Right ventricle myocardium superior (tissue), 1 donor: Measurements from ENCODE around the gene KCND3. TPM values are rescaled to one million over a fixed set of nuclear protein-coding genes. Genes with fewer than 3 reads are reported as not detected.
A peak's percentile ranks its signal among the peaks of the same experiment; 100 is the strongest.

Experiments used
- ATAC-seq: fragments of 200-7000 bp; cut with Tn5 transposase; one replicate; pipeline ENCODE4 v1.9.1; 2020; ENCODE audit warnings: mild to moderate bottlenecking; ENCODE audit not compliant: poor library complexity
- DNase-seq: peaks from one replicate; pipeline ENCODE4 v3.0.0-alpha.2; 2020
- intact Hi-C: fragments of 100-400 bp; cut with DNase I; formaldehyde crosslinking; loops from one replicate; pipeline ENCODE4 v1.11.2; 2022
- total RNA-seq: library from RNA; stranded (reverse); fragmentation: NEBNext Ultra II Directional; extraction: Animal tissue kit (Norgen Biotek cat#: 25700); gene quantifications from one replicate; pipeline ENCODE4 v1.2.1, GENCODE V29; 2021
- donor health status: DM: no; HTN: yes; CAD: no; lungs with severe emphysema.

KCND3 gene
- total RNA-seq, 1 donor from 2014 or later, result 19.7 TPM

DNA sequence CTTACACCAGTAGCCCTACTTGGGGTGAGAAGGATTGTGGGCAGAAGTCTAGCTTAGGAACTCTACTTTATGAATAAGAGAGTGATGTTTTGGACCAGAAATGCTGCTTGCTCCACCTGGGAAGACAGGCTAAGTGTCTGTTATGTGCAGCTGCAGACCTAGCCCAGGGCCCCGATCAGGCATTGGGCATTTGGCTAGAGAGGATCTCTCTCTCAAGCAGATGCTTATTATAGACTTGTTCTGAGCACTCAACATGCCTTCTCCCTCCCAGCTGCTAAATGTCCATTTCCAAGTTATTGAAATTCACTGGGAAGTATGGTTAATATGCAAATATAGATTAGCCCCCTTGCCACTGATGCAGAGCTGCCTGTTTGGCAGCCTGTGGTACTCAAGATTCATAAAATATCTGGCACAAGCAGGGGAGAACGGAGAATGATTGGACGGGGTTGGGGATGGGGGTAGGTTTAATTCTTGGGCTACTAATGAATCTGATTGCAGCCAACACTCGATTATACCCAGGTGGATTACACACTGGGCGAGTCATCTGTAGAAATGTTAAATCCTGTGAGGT, 115.9 kb downstream of the KCND3 start:
- DNase-seq (no peak), ATAC-seq (peak; percentile 61)
- intact Hi-C loops, result no loop called here

DNA sequence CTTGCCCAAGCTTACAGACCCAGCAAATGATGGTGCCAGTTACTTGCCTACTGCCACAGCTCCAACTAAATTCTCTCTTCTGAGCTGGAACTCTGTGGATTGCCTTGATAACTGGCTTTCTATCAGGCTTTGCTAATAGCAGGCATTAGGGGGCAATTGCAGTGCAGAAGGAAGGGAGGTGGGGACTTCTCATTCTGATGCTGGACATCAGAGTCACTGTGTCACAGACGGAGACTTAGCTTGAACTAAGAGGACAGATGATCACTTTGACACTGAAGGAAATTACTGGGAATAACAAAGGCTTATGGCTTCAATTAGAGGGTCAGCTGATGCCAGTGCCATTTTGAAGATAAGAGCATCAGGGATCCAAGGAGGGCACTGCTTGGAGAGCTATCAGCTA, 119.3 kb downstream of the KCND3 start:
- intact Hi-C loops, result no loop called here
- ATAC-seq, result no peak
- no peak for DNase-seq

DNA sequence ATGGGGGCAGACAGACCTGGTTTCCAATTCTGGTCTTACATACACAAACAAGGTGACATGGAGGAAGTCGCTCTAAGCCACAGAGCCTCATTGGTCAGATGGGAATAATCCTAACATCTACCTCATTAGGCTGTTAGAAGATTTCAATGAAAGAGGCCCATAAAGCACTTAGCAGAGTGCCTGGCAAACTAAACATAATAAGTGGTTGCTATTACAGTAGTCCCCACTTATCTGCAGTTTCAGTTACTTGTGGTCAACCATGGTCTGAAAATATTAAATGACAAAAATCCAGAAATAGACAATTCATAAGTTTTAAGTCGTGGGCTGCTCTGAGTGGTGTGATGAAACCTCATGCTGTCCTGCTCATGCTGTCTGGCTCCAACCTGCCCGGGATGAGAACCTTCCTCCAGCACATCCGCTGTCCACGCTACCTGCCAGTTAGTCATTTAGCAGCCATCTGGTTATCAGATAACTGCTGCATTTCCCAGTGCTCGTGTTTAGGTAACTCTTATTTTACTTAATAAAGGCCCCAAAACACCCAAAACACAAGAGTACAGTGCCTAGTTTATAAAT, 121.5 kb downstream of the KCND3 start:
- ATAC-seq (no peak), DNase-seq (no peak)
- intact Hi-C loops, result no loop called here

DNA sequence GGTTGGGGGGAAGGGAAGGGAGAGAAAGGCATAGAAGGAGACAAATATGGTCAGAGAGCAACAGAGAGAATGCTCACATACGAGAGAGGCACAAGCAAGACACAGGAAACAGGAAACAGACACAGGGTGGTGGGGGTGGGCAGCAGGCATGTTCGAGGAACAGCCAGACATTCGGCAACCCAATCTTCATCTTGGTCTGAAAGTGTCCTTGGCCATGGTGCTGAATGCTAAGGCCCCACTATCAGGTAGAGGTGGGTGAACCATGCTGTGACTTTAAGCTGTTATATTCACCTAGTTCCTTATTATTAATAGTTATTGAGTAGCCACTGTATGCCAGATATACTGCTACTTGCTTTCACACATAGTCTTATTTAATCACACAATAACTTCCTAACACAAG, 124.6 kb downstream of the KCND3 start:
- intact Hi-C loops, result no loop called here
- DNase-seq (no peak), ATAC-seq (no peak)

DNA sequence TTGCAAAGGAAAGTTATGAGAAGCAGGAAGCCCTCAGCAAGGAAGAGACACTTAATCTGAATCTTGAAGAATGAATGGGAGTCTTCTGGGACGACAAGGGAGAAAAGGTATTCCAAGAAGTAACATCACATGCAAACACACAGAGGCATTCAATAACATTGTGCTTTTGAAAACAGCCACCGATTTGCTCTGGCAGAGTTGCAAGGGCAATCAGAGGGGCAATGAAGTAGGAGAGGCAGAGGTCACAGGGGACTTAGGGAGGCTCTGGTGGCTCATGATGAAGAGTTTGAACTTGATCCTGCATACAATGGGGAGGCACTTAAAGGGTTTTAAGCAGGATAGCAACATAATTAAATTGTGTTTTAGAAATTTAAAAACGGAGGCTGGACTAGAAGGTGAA, 126.1 kb downstream of the KCND3 start:
- intact Hi-C loops, result no loop called here
- DNase-seq, result no peak
- no peak for ATAC-seq

DNA sequence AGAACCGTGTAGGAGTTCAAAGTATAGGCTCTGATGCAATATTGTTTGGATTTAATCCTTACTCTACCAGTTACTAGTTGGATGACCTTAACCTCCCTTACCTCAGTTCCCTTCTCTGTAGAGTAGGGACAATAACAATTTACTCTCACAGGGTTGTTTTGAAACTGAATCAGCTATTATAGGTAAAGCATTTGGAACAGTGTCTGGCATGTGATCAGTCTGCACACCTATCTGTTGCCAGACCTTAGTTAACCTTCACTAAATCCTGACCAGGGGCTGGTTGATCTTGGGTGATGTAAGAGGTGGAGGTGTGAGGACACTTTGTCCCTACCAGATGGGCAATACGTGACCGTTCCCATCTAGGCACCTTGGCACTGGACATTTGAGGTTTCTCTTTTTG, 126.9 kb downstream of the KCND3 start:
- DNase-seq (no peak), ATAC-seq (peak; percentile 76)

DNA sequence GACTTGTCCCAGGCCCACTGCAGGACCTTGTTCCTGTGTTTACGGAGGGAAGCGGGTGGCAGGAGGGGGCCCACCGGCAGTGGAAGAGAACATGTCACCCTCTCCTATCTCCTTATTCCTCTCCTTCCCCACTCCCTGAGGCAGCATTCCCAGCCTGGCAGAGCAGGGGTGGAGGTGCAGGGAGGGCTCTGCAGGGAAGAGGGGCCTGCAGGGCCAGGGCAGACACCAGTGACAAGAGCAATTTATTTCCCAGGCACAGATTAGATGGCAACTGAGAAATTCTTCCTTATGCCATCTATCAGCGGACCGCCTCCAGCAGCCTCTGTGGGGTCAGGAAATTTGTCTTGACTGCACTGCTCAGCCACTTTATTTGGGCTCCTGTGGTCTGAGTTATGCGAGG, 127.9 kb downstream of the KCND3 start:
- intact Hi-C loops, result no loop called here
- ATAC-seq, result no peak
- no peak for DNase-seq

More for the DNA sequence above, 126.9 kb downstream of the KCND3 start:
- intact Hi-C loops, result no loop called here

DNA sequence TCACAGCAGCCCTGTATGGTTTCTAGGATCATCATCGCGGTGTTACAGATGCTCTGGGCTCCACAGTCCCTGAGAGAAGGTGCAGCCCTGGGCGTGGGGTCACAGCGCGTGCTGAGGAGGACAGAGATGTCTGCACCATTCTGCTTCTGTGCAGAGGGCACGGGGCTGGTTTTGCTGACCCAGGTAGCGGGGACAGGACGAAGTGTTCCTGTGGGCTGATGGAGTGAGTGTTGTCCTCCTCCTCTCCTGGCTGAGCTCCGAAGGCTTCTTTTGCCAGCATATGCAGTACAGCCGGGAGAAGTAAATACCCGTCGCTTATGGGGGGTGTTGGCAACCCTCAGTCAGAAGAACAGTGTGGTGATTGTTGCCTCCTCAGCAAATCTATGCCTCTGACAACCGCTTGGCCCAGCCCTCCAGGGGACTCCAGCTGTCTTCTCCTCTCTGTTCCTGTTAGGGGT, 132.2 kb downstream of the KCND3 start:
- peak; percentile 87 for ATAC-seq
- peak; percentile 75 for DNase-seq
- intact Hi-C loops, result no loop called here

DNA sequence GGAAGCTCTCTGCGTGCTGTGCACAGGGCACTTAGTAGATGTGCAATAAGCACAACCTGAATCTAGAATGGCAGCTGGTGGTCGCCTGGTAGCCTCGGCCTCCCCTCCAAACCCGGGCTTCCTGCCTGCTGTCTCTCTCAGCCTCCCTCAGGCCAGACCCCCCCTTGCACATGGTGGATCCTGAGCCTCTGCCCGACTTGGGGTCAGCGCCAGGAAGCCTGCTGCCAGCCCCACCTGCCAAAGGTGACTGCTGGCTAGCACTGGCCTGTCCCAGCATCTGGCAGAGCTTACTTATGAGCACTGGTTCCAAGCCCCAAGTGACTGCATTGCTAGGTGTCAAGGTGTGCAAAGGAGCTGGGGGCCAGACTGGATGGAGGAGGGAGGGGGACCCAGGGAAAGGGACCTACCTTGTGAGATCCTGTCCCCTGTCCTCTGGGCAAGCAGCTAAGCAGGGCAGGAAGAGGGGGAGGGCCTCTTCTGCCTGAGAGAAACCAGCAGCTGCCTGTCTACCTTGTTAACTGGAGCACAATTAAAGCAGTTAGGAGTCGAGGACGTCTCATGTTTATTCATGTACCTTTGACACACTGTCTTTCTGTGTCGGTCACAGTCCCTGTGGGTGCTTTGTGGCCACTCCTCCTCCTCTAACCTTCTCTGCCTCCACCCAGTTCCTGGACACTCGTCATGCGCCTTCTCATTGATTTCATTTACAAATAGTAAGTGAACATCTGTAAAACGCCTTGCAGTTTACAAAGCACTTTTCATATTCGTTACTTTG, 132.9 kb downstream of the KCND3 start:
- peak; percentile 25 for ATAC-seq
- no peak for DNase-seq
- intact Hi-C loops, result no loop called here

DNA sequence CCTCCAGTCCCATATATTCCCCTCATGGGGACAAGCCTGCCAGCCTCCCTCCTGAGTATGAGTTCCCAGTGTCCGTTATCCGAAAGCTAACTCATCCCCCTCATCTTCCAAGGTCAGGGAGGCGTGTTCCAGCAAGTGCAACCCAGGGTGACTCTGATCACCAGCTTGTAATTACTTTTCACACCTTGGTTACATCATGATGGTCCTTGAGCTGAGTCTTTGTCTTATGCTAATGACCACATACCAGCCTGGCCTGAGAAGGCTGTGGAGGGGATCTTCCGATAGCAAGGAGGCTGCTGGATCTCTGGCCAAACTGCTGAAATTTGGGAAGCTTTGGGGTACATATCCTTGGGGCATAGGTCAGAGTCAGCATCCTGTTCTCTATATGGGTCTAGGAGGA, 134.2 kb downstream of the KCND3 start:
- no peak for ATAC-seq
- intact Hi-C loops, result no loop called here
- no peak for DNase-seq

DNA sequence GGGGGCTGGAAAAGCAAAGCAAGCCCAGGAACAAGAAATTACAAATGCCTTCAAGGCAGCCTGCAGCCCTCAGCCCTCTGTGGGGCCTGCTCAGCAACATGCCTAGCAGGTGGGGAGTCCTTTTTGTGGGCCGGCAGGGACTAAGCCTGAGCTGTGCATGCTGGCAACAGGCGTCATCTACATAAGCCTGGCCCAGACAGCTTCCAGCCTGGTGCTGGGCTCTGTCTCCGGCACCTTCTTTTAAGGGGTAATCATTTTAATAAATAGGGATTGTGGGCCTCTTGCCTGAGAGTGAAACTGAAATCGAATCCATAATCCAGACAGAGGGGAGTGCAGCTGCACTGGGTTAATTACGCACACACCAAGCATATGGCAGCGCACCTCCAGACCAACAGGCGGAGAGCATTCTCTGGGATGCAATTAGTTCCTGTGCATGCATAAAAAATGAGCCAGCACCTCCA, 137.2 kb downstream of the KCND3 start:
- DNase-seq, result no peak
- intact Hi-C loops, result no loop called here
- no peak for ATAC-seq

DNA sequence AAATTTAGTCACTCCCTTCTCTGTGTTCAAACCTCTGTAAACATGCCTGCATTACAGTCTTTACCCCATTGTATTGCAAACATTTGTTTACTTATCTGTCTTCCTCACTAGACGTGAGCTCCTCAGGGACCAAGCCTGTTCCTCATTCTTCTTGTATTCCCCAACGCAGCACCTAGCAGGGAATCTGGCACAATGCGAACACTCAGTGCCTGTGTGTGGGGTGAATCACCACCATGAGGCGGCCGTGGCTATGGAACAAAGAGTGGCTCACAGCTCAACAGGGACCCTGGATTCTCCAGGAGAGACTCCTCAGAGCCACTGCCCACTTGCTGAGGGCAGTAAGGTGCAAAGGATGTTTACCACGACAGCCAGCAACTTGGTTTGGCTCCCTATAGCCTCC, 137.9 kb downstream of the KCND3 start:
- DNase-seq, result no peak
- ATAC-seq, result no peak
- intact Hi-C loops, result no loop called here

DNA sequence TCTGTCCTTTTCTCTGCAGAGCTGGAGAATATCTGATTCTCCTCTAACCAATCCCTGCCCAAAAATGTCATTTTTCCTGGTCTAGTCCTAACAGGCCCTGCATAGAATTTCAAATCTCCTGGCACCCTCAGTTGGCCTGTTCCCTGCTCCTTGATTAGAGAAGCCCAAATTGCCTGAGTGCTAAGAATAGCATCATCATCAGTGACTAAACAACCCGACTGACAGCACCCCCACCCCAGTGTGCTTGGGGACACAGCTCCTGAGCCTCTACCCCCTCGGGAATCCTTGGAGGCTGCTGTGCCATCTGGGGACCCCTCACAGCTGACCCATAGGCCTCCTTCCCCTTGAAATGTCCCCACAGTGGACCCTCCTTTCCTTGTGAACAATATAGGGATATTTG, 139.4 kb downstream of the KCND3 start:
- DNase-seq (no peak), ATAC-seq (peak; percentile 57)
- intact Hi-C loops, result no loop called here

DNA sequence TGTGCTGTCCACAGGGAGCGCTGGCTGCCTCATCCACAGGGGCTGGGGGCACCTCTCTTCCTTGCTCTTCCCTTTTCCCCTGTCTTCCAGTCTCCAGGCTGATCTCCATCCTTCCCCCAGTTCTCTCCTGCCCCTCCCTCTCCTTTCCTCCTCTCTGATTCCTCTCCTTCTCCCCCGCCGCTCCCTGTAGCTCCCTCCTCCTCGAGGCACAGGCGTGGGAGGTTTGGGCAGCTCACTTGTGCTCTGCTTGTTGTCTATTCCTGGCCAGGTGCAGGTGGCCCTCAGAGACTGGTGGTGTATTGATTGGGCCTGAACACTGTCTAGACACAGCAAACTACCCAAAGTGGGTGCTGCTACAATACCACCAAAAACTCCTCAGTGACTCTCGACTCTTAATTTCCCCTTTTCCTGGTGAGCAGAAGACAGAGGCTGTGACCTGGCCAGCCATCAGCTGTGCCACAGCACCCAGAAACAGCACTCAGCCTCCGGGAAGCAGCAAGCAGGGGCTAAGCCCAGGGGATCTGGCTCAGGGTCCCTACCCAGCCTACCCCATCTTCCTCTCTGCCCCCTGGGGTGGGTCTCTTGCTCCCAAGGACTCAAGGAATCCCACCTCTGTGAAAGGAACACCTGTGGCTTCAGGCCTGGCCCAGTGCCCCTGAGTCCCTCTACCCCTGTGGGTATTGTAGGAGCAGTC, 140.5 kb downstream of the KCND3 start:
- intact Hi-C loops, result no loop called here
- DNase-seq (no peak), ATAC-seq (no peak)

DNA sequence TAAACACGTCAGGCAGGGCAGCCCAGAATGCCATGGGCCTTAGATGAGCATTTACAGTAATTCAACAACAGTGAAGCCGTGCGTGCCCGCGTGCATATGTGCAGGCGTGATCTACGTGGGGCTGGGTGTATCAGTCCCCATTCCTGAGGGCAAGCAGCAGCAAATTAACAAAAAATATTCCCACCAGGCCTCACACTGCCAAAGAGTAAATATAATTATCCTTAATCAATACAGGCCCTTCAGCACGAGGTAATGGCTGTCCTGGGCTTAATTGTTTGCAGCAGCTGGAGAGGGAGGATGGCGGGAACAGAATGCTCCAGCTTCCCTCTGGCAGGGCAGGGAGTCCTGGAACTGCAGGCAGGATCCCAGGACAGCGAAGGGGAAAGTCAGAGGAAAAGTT, 142.0 kb downstream of the KCND3 start:
- no peak for DNase-seq
- intact Hi-C loops, result no loop called here
- peak; percentile 39 for ATAC-seq

DNA sequence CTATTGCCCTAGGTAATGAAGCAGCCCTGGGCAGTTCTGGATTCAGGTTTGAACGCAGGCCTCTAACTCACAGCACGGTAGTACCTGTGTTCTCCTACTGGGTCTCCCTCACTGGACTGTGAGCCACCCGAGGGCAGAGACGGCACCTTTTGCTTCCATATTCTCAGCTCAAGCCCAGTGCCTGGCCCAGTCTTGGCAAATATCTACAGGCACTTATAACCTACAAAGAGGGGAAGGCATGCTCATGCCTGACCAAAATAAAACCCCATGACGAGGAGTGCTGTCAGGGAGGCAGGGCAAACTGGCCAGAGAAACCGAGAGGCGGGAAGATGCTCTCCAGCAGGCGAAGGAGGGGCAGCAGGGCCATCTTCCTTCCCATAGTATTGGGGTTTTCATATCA, 142.6 kb downstream of the KCND3 start:
- intact Hi-C loops, result no loop called here
- peak; percentile 75 for ATAC-seq
- peak; percentile 45 for DNase-seq

DNA sequence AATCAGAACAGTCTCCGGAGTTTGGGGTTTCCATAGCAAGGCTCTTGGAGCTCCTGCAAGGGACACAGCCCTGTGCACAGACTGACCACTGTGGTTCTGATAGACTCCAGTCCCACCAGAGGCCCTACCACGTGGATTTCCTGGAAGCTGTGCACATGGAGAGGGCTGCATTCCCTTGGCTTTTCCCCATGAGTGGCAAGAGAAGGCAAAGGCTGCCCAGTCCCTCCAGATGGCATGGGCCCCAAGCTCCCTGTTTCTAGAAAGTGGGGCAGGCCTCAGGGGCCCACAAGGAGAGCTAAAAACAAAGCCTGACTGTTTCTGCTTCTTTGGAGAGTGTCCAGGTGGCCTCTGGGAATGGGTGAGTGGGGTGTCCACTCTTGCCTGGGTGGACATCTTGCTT, 146.3 kb downstream of the KCND3 start:
- no peak for DNase-seq

DNA sequence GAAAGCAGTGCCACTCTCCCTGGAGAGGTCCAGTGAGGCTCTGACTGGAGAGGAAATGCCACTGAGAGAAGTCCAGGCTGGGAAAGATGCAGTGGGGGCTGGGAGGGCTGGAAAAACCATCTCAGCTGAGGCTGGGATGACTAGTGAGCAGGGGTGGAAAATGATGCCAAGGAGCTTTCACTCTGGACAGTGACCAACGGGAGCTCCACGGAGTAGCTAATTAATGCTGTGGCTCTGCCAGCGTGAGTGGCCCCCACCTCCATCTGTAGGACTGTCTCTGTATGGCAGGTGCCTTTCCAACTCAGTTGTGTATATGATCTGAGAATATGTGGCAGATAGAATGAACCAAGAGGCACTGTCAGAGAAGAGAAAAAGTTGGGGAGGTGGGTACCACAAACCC, 147.1 kb downstream of the KCND3 start:
- no peak for ATAC-seq
- no peak for DNase-seq
- intact Hi-C loops, result no loop called here

More for the DNA sequence above, 146.3 kb downstream of the KCND3 start:
- ATAC-seq, result no peak
- intact Hi-C loops, result no loop called here

DNA sequence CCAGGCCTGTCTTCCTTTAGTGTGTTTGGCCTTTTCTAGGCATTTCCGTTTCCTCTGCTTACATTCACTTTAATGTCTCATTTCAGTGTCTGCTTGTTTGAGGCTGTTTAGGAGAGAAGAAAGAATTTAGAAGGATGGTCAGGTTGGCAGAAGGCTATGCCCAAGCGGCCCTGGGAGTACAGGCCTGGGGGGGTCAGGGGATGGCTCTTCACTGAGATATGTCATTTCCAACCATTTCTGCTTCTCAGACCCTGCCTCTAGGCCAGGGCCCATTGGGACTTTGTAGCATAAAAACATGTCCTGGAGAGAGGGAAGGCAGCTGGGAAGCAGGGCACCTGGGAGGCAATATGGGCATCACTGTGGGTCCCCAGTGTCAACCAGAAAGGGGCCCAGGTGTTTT, 147.7 kb downstream of the KCND3 start:
- DNase-seq (no peak), ATAC-seq (no peak)
- intact Hi-C loops, result no loop called here

DNA sequence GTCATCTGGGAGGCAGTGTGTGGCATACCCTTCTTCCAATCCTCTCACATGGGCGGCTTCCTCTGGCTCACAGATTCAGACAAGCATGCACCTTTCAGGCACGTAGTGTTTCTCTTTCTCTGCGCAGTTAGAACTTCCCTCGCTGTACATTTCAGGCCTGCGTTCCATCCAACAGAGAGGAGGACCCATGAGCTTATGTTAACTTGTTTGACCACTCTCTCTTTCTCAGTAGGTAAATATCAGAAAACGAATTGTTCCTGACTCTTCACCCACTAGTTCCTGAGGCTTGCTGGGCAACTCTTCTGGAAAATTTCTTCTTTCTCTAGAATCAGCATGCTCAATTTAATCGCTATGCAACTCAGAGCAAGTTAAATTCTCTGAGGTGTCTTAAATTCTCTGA, 148.3 kb downstream of the KCND3 start:
- no peak for DNase-seq
- intact Hi-C loops, result no loop called here
- ATAC-seq, result no peak
